ENCODE data around the gene DNAH5. TPM values are rescaled to one million over a fixed set of nuclear protein-coding genes. Genes with fewer than 3 reads are reported as not detected.

Gene DNAH5
- total and polyA plus RNA-seq, 12 donors, result 0.06 to 1.4 (median 0.26) TPM

DNA sequence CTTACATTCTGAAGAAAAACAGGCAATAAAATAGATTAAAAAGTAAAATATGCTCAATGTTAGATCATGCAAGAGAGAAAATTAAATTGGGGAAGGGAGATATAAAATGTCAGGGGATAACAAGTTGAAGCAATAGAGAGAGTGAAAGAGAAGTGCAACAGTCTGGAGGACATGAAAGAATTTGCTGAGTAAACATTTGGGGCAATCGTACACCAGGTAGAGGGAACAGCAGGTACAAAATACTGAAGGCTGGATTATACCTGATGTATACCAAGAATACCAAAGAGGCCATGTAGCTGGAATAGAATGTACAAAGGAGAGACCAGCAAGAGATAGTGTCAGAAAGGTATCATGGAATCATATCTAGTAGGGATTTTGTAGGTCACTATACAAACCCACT is 300.8 kb downstream of the DNAH5 start:
- H3K4me3 ChIP-seq, result no peak overlapping the region
- no peaks in the 10 kb centered on the region for H3K27me3 ChIP-seq
- no peak for TF ChIP-seq POLR2A (IDR thresholded peaks at IDR 0.05)
- no peak for TF ChIP-seq CTCF (IDR thresholded peaks at IDR 0.05)
- H3K4me1 ChIP-seq (replicated peaks in 1 of 2), result no peaks in the 10 kb centered on the region
- 57 to 80% (median 68%) methylated on average over 1 of the region's 1 CpG for WGBS, 4 donors
- no peak for DNase-seq
- no peak overlapping the region for H3K27ac ChIP-seq
- H3K9me3 ChIP-seq (replicated peaks in 1 of 3), result no peaks in the 10 kb centered on the region
- intact Hi-C loops (cut with DNase I), result no loop called here
- H3K36me3 ChIP-seq (replicated peaks in 1 of 2), result no peaks in the 10 kb centered on the region

GRCh38 chr5:13643196-13643595 is 301.3 kb downstream of the DNAH5 start:
- no peak for DNase-seq
- H3K4me1 ChIP-seq (replicated peaks in 1 of 2), result no peaks in the 10 kb centered on the region
- no peak overlapping the region for H3K27ac ChIP-seq
- no peaks in the 10 kb centered on the region for H3K9me3 ChIP-seq (replicated peaks in 1 of 3)
- H3K27me3 ChIP-seq, result no peaks in the 10 kb centered on the region
- TF ChIP-seq POLR2A (IDR thresholded peaks at IDR 0.05) (no peak), CTCF (IDR thresholded peaks at IDR 0.05) (no peak)
- no peak overlapping the region for H3K4me3 ChIP-seq
- no peaks in the 10 kb centered on the region for H3K36me3 ChIP-seq (replicated peaks in 1 of 2)
- intact Hi-C loops (cut with DNase I), result no loop called here
- WGBS, 4 donors, result 58 to 69% (median 63%) methylated on average over 2 of the region's 2 CpGs

Other genes starting within 250 kb of the DNAH5 start
- 100 to 1,000 TPM in 1 of 9 donors, 10 to 100 TPM in 8; 41.1 to 108 (median 75.7) TPM for gene TRIO, start 198.7 kb upstream of the DNAH5 start, total RNA-seq
- 100 to 1,000 TPM in 1 of 3 donors, 10 to 100 TPM in 2; 27.3 to 109 (median 58.9) TPM for gene TRIO, start 198.7 kb upstream of the DNAH5 start, polyA plus RNA-seq

Measured in adrenal gland (tissue), 12 donors.